MCF 10A (cell line): ENCODE measurements around the gene POLR3E. TPM values are rescaled to one million over a fixed set of nuclear protein-coding genes. Genes with fewer than 3 reads are reported as not detected.

Experiments used
- BruUV-seq: library from RNA; stranded (reverse); fragments of 400-500 nt; replicated peaks from 2 replicates; lab custom pipeline; 2021; lab: Mats Ljungman, UMichigan
- CTCF ChIA-PET: fragments of 300-600 bp; sonication (Branson Sonifier 250); formaldehyde crosslinking; extraction: SDS; loops from one replicate; lab custom pipeline; 2021; ENCODE audit warnings: antibody characterized with exemption, inconsistent platforms; lab: Yijun Ruan, JAX
- POLR2A ChIA-PET: fragments of 300-600, 350-650 bp; sonication (Branson Sonifier 250); formaldehyde crosslinking; extraction: SDS; loops from one replicate; lab custom pipeline; 2020; ENCODE audit warnings: antibody characterized with exemption, inconsistent platforms; lab: Yijun Ruan, JAX
- DNase-seq: peaks from one replicate; pipeline ENCODE4 v3.0.0-alpha.2; 2018; ENCODE audit not compliant: unreplicated experiment
- H3K27ac Mint-ChIP-seq: one replicate; pipeline ENCODE4 v1.8.0; 2022; ENCODE audit warnings: mild to moderate bottlenecking, low read depth, mixed read lengths; ENCODE audit not compliant: unreplicated experiment
- H3K27me3 Mint-ChIP-seq: one replicate; pipeline ENCODE4 v1.8.0; 2022; ENCODE audit warnings: mixed read lengths; ENCODE audit not compliant: insufficient read depth, unreplicated experiment
- H3K36me3 Mint-ChIP-seq: one replicate; pipeline ENCODE4 v1.8.0; 2022; ENCODE audit warnings: mild to moderate bottlenecking, moderate library complexity, mixed read lengths; ENCODE audit not compliant: insufficient read depth, unreplicated experiment
- H3K4me1 Mint-ChIP-seq: one replicate; pipeline ENCODE4 v1.8.0; 2022; ENCODE audit warnings: mixed read lengths; ENCODE audit not compliant: insufficient read depth, unreplicated experiment
- H3K4me3 Mint-ChIP-seq: one replicate; pipeline ENCODE4 v1.8.0; 2022; ENCODE audit warnings: mild to moderate bottlenecking, moderate library complexity, mixed read lengths; ENCODE audit not compliant: unreplicated experiment
- H3K9me3 Mint-ChIP-seq: one replicate; pipeline ENCODE4 v1.8.0; 2022; ENCODE audit warnings: mixed read lengths; ENCODE audit not compliant: unreplicated experiment
- CTCF ChIP-seq: fragments of 200-600 bp; IDR thresholded peaks from one replicate; pipeline ENCODE4 v1.8.0; 2022; ENCODE audit warnings: antibody characterized with exemption, mild to moderate bottlenecking; ENCODE audit not compliant: unreplicated experiment
- intact Hi-C: fragments of 100-400 bp; cut with micrococcal nuclease; formaldehyde crosslinking; loops from 2 replicates; pipeline ENCODE4 v1.14.1; 2022
- total RNA-seq: library from RNA; stranded (reverse); gene quantifications from 2 replicates; pipeline ENCODE4 v1.2.3, GENCODE V29; 2022

The POLR3E gene
- total RNA-seq, 1 experiment from 2014 or later = 73.8 TPM

- no peaks in the 10 kb centered on the region for H3K9me3 Mint-ChIP-seq
- no peak for DNase-seq
- no TSS peak for BruUV-seq
- intact Hi-C loops = no loop called here
- peaks cover 73% of the 10 kb centered on the region for H3K36me3 Mint-ChIP-seq
- H3K4me3 Mint-ChIP-seq = no peak overlapping the region
- H3K27ac Mint-ChIP-seq = no peak overlapping the region
- peaks cover 5% of the 10 kb centered on the region for H3K4me1 Mint-ChIP-seq
- H3K27me3 Mint-ChIP-seq = no peaks in the 10 kb centered on the region
- ChIA-PET CTCF (no interaction called here), POLR2A (interaction anchor here (0.9 kb wide), 1 partner anchor 9 kb away, joined by 4 read pairs; no protein-coding TSS in a partner anchor)
- no peak for TF ChIP-seq CTCF
Observed at GRCh38 chr16:22262460-22262859, 34.7 kb upstream of the POLR3E start.

GRCh38 chr16:22264786-22265185 is 32.4 kb upstream of the POLR3E start:
- Mint-ChIP-seq H3K36me3 (peaks cover 62% of the 10 kb centered on the region), H3K9me3 (no peaks in the 10 kb centered on the region), H3K4me3 (no peak overlapping the region), H3K27me3 (no peaks in the 10 kb centered on the region), H3K27ac (no peak overlapping the region), H3K4me1 (no peaks in the 10 kb centered on the region)
- DNase-seq = no peak
- intact Hi-C loops = no loop called here
- BruUV-seq = no TSS peak
- TF ChIP-seq CTCF = no peak
- ChIA-PET CTCF (interaction anchor here (0.7 to 0.8 kb wide), 2 partner anchors 13 to 16 kb away, joined by 3 to 6 read pairs; no protein-coding TSS in a partner anchor), POLR2A (interaction anchor here (0.8 kb wide), 1 partner anchor 181 kb away, joined by 3 read pairs; no protein-coding TSS in a partner anchor)

GRCh38 chr16:22265351-22265750 is 31.9 kb upstream of the POLR3E start:
- peaks cover 65% of the 10 kb centered on the region for H3K36me3 Mint-ChIP-seq

GRCh38 chr16:22266546-22266945 is 30.7 kb upstream of the POLR3E start:
- Mint-ChIP-seq H3K9me3 (no peaks in the 10 kb centered on the region), H3K4me3 (no peak overlapping the region), H3K27me3 (no peaks in the 10 kb centered on the region), H3K36me3 (peaks cover 74% of the 10 kb centered on the region), H3K27ac (no peak overlapping the region), H3K4me1 (peaks cover 4% of the 10 kb centered on the region)
- intact Hi-C loops = no loop called here
- no peak for TF ChIP-seq CTCF
- CTCF ChIA-PET = interaction anchor here (0.9 kb wide), 1 partner anchor 59 kb away, joined by 4 read pairs; no protein-coding TSS in a partner anchor
- no TSS peak for BruUV-seq
- POLR2A ChIA-PET = interaction anchor here (1.0 kb wide), 1 partner anchor 14 kb away, joined by 3 read pairs; no protein-coding TSS in a partner anchor
- no peak for DNase-seq

More at GRCh38 chr16:22265351-22265750, 31.9 kb upstream of the POLR3E start:
- no peak for TF ChIP-seq CTCF
- no peak overlapping the region for H3K27ac Mint-ChIP-seq
- ChIA-PET CTCF (interaction anchor here (0.7 to 0.9 kb wide), 4 partner anchors 14 to 73 kb away, joined by 3 to 6 read pairs (median 4); no protein-coding TSS in a partner anchor), POLR2A (no interaction called here)
- H3K4me1 Mint-ChIP-seq = peaks cover under 1% of the 10 kb centered on the region
- no TSS peak for BruUV-seq
- H3K27me3 Mint-ChIP-seq = no peaks in the 10 kb centered on the region
- no peak for DNase-seq
- intact Hi-C loops = no loop called here
- no peak overlapping the region for H3K4me3 Mint-ChIP-seq
- H3K9me3 Mint-ChIP-seq = no peaks in the 10 kb centered on the region
